GM18867 (cell line): ENCODE data around the gene CHAF1A.

ENCODE experiments used
- ATAC-seq: cut with Tn5 transposase; IDR thresholded peaks from one replicate; pipeline ENCODE4 v1.9.1; 2021; ENCODE audit warnings: mild to moderate bottlenecking, moderate library complexity; ENCODE audit not compliant: unreplicated experiment

The CHAF1A gene

GRCh38 chr19:4453232-4454179, 51.1 kb downstream of the CHAF1A start:
- ATAC-seq: no peak

DNA sequence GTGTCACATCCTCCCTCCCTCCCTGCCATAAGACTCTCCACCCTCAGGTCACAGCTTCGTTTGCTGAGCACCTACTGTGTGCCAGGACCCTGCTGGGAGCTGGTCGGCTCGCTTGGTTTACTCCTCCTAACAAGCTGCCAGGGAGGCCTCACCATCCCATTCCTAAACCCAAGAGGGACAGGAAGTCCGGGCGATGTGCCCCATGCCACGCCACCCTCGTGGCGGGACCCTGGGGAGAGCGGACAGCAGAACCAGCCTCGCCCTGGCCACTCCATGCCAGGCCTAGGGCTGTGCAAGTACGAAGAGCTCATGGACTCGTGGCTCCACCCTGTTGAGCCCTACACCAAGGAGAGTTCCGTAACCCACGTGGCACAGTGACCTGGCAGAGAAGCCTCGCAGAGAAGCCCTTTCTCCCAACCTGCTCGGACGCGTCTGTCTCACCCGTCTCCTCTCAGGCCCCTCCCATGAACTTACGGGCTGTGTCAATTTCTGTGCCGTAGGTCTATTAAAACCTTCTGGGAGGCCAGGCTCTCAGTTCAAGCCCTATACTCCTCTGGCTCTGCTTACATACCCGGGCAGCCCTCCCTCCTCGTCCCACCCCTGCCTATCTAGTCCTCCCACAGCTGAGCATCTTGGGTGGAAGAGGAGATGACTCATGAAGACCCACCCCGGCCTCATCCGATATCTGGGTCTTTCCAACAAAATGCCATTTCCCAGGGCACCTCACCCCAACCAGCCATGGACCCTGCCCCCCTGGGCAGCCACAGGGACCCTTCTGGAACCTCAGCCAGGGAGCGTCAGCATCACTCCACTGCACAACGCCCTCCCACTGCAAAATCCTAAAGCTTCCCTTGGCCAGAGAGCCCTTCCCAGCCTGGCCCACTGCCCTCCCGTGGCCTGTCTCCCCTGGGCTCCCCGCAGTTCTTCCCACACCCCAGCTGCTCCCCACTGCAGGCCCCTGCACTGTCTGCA, 52.6 kb downstream of the CHAF1A start:
- ATAC-seq: no peak

GRCh38 chr19:4455719-4456475, 53.5 kb downstream of the CHAF1A start:
- ATAC-seq: no peak

DNA sequence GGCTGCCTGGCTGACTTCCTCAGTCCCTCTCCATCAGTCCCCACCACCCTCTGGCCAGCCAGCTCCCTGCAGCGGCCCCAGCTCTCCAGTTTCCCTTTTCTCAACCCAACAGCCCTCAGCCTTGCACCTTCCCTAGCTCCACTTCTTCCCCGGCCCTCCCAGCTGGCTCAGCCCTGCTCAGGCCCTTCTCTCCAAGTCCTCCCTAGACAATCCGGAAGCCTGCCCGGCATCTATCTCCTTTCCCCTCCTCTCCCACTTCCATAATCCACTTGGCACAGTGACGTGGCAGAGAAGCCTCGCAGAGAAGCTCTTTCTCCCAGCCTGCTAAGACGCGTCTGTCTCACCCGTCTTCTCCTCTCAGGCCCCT, 54.0 kb downstream of the CHAF1A start:
- ATAC-seq: no peak

DNA sequence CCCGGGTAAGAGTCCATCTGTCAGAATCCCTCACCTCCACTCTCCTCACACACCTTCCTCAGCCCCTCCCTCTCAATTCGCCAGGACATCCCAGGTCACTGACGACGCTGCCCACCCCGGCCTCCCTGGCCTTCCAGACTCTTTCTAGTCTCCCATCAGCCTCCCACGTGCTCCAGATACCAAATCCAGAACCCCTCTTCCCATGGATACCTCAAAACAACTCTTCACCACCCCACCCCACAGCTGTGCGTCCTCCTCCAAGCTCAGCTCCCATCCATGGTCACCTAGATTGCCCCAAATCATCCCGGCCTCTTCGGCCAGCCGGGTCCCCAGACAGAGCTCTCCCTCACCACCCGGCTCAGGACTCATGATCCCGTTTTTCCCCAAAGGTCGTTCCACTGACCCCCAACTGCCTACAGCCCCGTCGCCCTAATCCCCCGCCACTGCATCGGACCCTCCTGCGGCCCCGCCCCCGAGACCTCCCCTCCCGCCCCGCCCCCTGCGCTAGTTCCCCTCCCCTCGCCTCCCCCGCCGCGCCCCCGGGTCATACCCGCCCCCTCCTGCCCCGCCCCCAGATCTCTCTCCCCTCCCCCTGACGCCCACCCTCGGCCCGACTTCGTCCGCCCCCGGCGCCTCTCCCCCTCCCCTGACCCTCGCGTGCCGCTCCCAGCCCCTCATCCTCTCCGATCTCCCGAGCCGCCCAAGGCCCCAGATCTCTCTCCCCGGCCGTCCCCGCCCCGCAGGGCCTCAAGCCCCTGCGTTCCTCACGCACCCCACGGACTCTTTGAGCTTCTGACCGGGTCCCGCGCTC, 54.6 kb downstream of the CHAF1A start:
- peak; percentile 7 for ATAC-seq

GRCh38 chr19:4457654-4458395, 55.4 kb downstream of the CHAF1A start, which contains the start of gene UBXN6:
TSS of gene UBXN6 (minus strand) at chr19:4457794. CDS start at chr19:4457697, 97 bp downstream.
- peak; percentile 87 for ATAC-seq

GRCh38 chr19:4464815-4465581, 62.6 kb downstream of the CHAF1A start:
- no peak for ATAC-seq

DNA sequence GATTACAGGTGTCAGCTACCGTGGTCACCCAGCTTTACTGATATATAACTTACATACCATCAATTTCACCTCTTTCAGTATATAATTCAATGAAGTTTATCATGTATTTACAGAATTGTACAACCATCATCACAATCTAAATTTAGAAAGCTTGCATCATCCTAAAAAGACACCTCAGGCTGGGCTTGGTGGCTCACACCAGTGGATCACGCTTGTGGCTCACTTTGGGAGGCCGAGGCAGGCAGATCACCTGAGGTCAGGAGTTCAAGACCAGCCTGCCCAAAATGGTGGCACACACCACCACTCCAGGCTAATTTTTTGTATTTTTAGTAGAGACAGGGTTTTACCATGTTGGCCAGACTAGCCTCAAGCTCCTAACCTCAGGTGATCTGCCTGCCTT, 65.4 kb downstream of the CHAF1A start:
- no peak for ATAC-seq

GRCh38 chr19:4471403-4472173, 69.1 kb downstream of the CHAF1A start:
- peak; percentile 80 for ATAC-seq

DNA sequence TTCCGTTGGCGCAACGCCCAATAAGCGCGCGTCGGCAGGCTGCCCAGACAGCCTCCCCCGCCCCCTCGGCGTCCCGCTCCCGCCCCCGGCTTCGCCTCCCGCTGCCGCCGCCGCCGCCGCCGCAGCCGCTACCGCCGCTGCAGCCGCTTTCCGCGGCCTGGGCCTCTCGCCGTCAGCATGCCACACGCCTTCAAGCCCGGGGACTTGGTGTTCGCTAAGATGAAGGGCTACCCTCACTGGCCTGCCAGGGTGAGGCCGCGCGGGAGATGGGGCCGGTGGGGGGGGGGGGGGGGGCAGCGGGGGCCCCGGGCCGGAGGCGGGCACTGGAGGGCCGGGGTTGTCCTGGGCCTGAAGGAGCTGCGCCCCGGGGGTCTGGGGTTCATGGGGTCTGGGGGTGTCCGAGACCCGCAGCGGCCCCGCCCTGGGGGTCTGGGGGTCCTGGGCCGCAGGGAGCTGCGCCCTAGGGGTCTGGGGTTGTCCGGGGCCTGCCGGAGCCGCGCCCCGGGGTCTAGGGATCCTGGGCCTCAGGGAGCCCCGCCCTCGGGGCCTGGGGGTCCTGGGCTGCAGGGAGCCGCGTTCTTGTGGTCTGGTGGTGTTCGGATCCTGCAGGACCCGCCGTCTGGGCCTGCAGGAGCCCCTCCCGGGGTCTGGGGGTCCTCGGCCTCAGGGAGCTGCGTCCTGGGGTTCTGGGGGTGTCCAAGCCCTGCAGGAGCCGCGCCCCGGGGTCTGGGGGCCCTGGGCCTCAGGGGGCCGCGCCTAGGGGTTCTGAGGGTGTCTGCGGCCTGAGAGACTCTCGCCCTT, 69.9 kb downstream of the CHAF1A start, which contains the start of gene HDGFL2:
Gene HDGFL2, plus strand, starts transcription at position 124 of the 801 bp plus-strand sequence. Its CDS starts 54 bp downstream, at position 178.
- no peak for ATAC-seq

DNA sequence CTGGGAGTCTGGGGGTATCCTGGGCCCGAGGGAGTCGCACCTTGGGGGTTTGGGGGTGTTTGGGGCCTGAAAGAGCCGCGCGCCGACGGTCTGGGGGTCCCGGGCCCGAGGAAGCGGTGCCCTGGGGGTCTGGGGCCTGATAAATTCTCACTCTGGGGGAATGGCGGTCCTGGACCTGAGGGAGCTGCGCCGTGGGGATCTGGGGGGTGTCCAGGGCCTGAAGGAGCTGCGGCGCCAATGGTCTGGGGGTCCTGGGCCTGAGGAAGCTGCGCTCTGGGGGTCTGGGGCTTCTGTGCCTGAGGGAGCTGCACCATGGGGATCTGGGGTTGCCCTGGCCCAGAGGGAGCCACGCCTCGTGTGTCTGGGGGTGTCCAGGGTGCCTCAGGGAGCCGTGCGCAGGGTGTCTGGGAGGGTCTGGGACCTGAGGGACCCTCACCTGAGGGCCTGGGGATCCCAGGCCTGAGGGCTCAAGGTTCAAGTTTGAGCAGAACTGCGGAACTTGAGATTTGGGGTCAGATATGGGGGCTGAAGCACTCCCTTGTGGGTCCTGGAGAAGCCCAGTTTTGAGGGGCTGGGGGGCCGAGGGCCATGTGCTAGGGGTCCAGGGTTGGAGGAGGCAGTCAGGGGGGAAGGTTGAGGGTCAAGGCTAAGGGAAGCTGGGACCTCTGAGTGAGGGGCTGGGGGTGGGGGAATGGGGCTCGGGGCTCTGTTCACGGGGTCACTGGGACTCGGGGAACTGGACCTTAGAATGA, 70.7 kb downstream of the CHAF1A start:
- ATAC-seq: no peak

GRCh38 chr19:4473763-4474513, 71.5 kb downstream of the CHAF1A start:
- ATAC-seq: no peak

DNA sequence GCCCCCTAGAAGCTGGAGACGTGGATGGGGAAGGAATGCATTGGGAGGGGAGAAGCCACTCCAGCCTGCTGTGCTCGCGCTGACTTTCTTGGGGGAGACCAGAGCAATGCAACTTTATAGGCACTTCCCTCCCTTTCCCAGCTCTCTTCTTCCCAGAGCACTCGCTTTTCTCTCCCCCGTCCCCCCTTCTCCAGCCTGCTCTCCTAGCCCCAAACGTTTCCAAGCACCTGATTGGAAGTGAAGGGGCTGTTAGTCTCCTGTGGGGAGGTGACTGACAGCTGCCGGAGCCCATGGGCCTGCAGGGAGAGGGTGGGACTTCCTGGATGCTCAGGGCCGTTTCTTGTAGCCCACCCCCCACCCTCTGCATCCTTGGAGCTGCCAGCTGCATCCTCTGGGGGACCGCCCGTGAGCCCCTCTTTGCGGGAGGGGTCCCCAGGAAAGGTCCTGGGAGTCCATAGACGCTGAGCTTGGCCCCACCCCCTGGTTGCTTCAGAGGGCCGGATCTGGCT, 72.1 kb downstream of the CHAF1A start:
- no peak for ATAC-seq

- no peak for ATAC-seq
Measured at GRCh38 chr19:4477034-4477801, 74.8 kb downstream of the CHAF1A start.
